ENCODE data around the gene GARNL3. TPM values are rescaled to one million over a fixed set of nuclear protein-coding genes. Genes with fewer than 3 reads are reported as not detected.

Gene GARNL3
- total RNA-seq, 2 experiments from 2014 or later = 3.8 to 4.2 TPM

- Mint-ChIP-seq H3K4me3 (no peak overlapping the region), H3K36me3 (ENCODE audit: low read depth) (no peaks in the 10 kb centered on the region), H3K27me3 (peaks cover 11% of the 10 kb centered on the region), H3K27ac (no peak overlapping the region), H3K4me1 (ENCODE audit: low read depth) (peaks cover 10% of the 10 kb centered on the region), H3K9me3 (no peaks in the 10 kb centered on the region)
- CTCF ChIA-PET = interaction anchor here (1.0 to 1.6 kb wide), 2 partner anchors 108 to 206 kb away, joined by 3 read pairs; no protein-coding TSS in a partner anchor
- DNase-seq (no peak), ATAC-seq (no peak)
- TF ChIP-seq CTCF (IDR thresholded peaks at IDR 0.05) = no peak
- intact Hi-C loops (cut with micrococcal nuclease) = no loop called here
- POLR2A ChIA-PET = no interaction called here
These were observed 154.8 kb downstream of the GARNL3 start for GRCh38 chr9:127419348-127419747.

- Mint-ChIP-seq H3K9me3 (no peaks in the 10 kb centered on the region), H3K27me3 (peaks cover 3% of the 10 kb centered on the region), H3K27ac (no peak overlapping the region), H3K4me1 (ENCODE audit: low read depth) (peaks cover 19% of the 10 kb centered on the region), H3K36me3 (ENCODE audit: low read depth) (no peaks in the 10 kb centered on the region), H3K4me3 (no peak overlapping the region)
- intact Hi-C loops (cut with micrococcal nuclease) = no loop called here
- ChIA-PET POLR2A (interaction anchor here (0.7 to 1.4 kb wide), 4 partner anchors 26 to 29 kb away, joined by 3 to 5 read pairs (median 4); no protein-coding TSS in a partner anchor), CTCF (no interaction called here)
- TF ChIP-seq CTCF (IDR thresholded peaks at IDR 0.05) = no peak
- no peak for ATAC-seq
- no peak for DNase-seq
These were observed 156.5 kb downstream of the GARNL3 start for GRCh38 chr9:127421057-127421456.

DNA sequence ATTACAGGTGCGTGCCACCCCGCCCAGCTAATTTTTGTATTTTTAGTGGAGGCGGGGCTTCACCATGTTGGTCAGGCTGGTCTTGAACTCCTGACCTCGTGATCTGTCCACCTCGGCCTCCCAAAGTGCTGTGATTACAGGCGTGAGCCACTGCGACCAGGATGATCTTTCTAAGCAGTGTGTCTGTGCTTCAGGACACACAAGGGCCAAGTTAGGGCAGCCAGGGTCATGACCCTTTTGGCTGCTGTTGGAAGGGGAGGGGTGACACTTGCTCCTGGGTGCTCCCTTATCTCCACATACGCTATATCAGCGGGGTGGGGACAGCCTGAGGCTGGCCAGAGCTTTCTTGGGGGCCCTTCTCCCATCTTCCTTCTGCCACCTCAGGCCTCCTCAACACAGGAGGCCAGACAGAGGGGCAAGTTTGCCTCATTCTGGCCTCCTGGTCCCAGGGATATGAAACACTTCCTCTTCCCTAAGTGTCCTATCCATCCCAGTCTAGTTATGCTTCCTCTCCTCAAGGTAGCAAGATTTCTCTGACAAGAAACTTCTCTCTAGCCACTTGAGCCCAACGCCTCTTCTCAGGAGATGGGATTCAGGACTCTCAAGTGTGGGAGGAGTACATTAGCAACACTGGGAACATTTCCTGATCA lies 157.7 kb downstream of the GARNL3 start:
- H3K36me3 Mint-ChIP-seq (ENCODE audit: low read depth) = peaks cover 7% of the 10 kb centered on the region
- H3K4me3 Mint-ChIP-seq = peak overlapping the region; percentile 98
- DNase-seq (no peak), ATAC-seq (no peak)
- H3K9me3 Mint-ChIP-seq = no peaks in the 10 kb centered on the region
- H3K27ac Mint-ChIP-seq = no peak overlapping the region
- CTCF ChIA-PET = interaction anchor here (1.7 kb wide), 1 partner anchor 37 kb away, joined by 3 read pairs; no protein-coding TSS in a partner anchor
- TF ChIP-seq CTCF (IDR thresholded peaks at IDR 0.05) = no peak
- intact Hi-C loops (cut with micrococcal nuclease) = no loop called here
- POLR2A ChIA-PET = interaction anchor here (0.5 to 4.3 kb wide), 2 partner anchors 29 to 558 kb away, joined by 3 to 52 read pairs; partner anchors contain the start of genes LRSAM1 and RPL12
- H3K4me1 Mint-ChIP-seq (ENCODE audit: low read depth) = peaks cover 28% of the 10 kb centered on the region
- no peaks in the 10 kb centered on the region for H3K27me3 Mint-ChIP-seq

DNA sequence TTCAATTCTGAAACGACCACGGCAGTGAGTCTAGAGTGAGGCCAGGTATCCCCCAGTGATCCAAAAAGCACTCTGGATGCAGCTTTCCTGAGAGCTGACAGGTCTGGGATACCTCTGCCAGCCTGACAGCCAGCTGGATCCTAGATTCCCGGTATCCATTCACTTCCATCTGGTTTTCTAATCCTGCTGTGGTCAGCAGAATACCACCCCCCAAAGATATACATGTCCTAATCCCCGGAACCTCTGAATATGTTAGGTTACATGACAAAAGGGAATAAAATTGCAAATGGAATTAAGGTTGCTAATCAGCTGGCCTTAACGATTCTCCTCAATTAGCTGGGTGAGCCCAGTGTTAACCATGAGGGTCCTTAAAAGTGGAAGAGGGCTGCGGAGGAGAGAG lies 158.2 kb downstream of the GARNL3 start:
- ATAC-seq = no peak
- Mint-ChIP-seq H3K27ac (peak overlapping the region; percentile 96), H3K4me1 (ENCODE audit: low read depth) (peaks cover 32% of the 10 kb centered on the region), H3K9me3 (no peaks in the 10 kb centered on the region), H3K27me3 (no peaks in the 10 kb centered on the region), H3K4me3 (peak overlapping the region; percentile 98), H3K36me3 (ENCODE audit: low read depth) (peaks cover 10% of the 10 kb centered on the region)
- DNase-seq = no peak
- no peak for TF ChIP-seq CTCF (IDR thresholded peaks at IDR 0.05)
- intact Hi-C loops (cut with micrococcal nuclease) = loop anchor here (1.0 kb wide), 1 partner anchor 34 kb away; no protein-coding TSS in a partner anchor
- CTCF ChIA-PET = interaction anchor here (1.6 to 2.0 kb wide), 3 partner anchors 27 to 111 kb away, joined by 3 to 6 read pairs (median 4); no protein-coding TSS in a partner anchor
- POLR2A ChIA-PET = interaction anchor here (0.9 to 4.3 kb wide), 4 partner anchors 24 to 288 kb away, joined by 4 to 52 read pairs (median 10); partner anchors contain the start of genes LRSAM1 and RPL12

DNA sequence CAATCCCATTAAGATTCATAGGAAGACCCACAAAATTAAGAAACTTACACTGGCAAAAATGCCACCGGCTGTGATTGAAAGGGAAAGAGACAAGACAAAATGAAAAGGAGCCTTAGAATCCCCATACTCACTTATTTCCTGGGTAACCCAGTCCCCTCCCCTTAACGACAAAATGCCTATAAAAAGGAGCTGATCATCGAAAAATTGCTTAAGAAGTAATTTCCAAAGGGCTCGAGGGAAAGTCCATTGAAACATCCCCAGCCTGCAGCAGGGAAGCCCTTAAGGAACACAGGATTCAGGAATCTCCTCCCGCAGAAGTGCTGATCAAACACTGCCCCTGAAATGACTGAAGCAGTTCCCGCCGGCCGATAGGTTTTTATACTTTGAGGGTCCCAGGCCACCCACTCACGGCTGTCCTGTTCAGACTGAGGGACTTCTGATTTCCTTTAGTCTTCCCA lies 158.9 kb downstream of the GARNL3 start:
- intact Hi-C loops (cut with micrococcal nuclease) = loop anchor here (1.0 kb wide), 1 partner anchor 35 kb away; no protein-coding TSS in a partner anchor
- H3K9me3 Mint-ChIP-seq = no peaks in the 10 kb centered on the region
- peak overlapping the region; percentile 96 for H3K27ac Mint-ChIP-seq
- DNase-seq (no peak), ATAC-seq (no peak)
- CTCF ChIA-PET = interaction anchor here (0.8 to 2.0 kb wide), 5 partner anchors 26 to 112 kb away, joined by 3 to 6 read pairs (median 4); partner anchors contain the start of gene SLC2A8
- H3K4me1 Mint-ChIP-seq (ENCODE audit: low read depth) = peaks cover 39% of the 10 kb centered on the region
- no peak for TF ChIP-seq CTCF (IDR thresholded peaks at IDR 0.05)
- POLR2A ChIA-PET = interaction anchor here (0.6 to 4.3 kb wide), 10 partner anchors 19 to 475 kb away, joined by 3 to 52 read pairs (median 4); partner anchors contain the start of genes LRSAM1 and RPL12
- H3K4me3 Mint-ChIP-seq = peak overlapping the region; percentile 98
- peaks cover 17% of the 10 kb centered on the region for H3K36me3 Mint-ChIP-seq (ENCODE audit: low read depth)
- H3K27me3 Mint-ChIP-seq = no peaks in the 10 kb centered on the region
